Breast epithelium (tissue), 4 donors: ENCODE data around the gene GRIFIN. TPM values are rescaled to one million over a fixed set of nuclear protein-coding genes. Genes with fewer than 3 reads are reported as not detected.

Source experiments
- DNase-seq, 2 donors: peaks; one replicate each; pipeline ENCODE4 v3.0.0-alpha.2; 2019; ENCODE audit warnings: low spot score in 2 of 2
- H3K27ac ChIP-seq, 2 donors: fragments of 200-600 bp; sonication (generic) in 1 of 2; one replicate each; pipeline ENCODE4 v1.5.1; 2016 to 2019; ENCODE audit warnings: mild to moderate bottlenecking in 1 of 2
- H3K27me3 ChIP-seq, 2 donors: fragments of 200-600 bp; sonication (generic) in 1 of 2; one replicate each; pipeline versions ENCODE4 v1.5.1 to v1.6.0; 2017 to 2019; ENCODE audit warnings: control low read depth in 1 of 2, mild to moderate bottlenecking in 1 of 2
- H3K36me3 ChIP-seq: fragments of 200-600 bp; one replicate; pipeline ENCODE4 v1.5.1; 2019
- H3K4me1 ChIP-seq, 2 donors: fragments of 200-600 bp; sonication (generic); one replicate each; pipeline ENCODE4 v1.5.1; 2016 to 2019; ENCODE audit warnings: control low read depth in 1 of 2
- H3K4me3 ChIP-seq, 3 donors: fragments of 200-600 bp; sonication (generic); 1 replicate in 2 of 3; 2 replicates in 1 of 3; pipeline ENCODE4 v1.5.1; 2016 to 2019; ENCODE audit warnings: mild to moderate bottlenecking in 3 of 3, moderate library complexity in 2 of 3
- H3K9me3 ChIP-seq, 2 donors: fragments of 200-600 bp; sonication (generic) in 1 of 2; one replicate each; pipeline ENCODE4 v1.5.1; 2016 to 2019; ENCODE audit warnings: control low read depth in 1 of 2
- CTCF ChIP-seq, 3 donors: fragments of 450-650 bp; IDR thresholded peaks; one replicate each; pipeline ENCODE4 v1.5.1; 2016 to 2017; ENCODE audit warnings: antibody characterized with exemption in 3 of 3, mild to moderate bottlenecking in 3 of 3, moderate library complexity in 3 of 3
- POLR2A ChIP-seq: fragments of 450-650 bp; IDR thresholded peaks from one replicate; pipeline ENCODE4 v1.6.1; 2016; ENCODE audit warnings: antibody characterized with exemption, mild to moderate bottlenecking, moderate library complexity
- POLR2AphosphoS5 ChIP-seq, 3 donors: sonication (generic); formaldehyde crosslinking; IDR thresholded peaks; one replicate each; pipeline ENCODE4 v1.6.1; 2017; ENCODE audit warnings: antibody characterized with exemption in 3 of 3
- intact Hi-C: fragments of 100-400 bp; cut with DNase I; formaldehyde crosslinking; loops from one replicate; pipeline ENCODE4 v1.15.1; 2023; ENCODE audit warnings: low total_unique reads
- total RNA-seq, 3 donors: library from RNA; depleted of rRNA; stranded (reverse); fragments of >200 nt; gene quantifications; one replicate each; pipeline ENCODE4 v1.1.0, GENCODE V29; 2016

Gene GRIFIN
- total RNA-seq, 3 donors from 2014 or later, result not detected

- no peak for DNase-seq
- intact Hi-C loops, result no loop called here
Measured at GRCh38 chr7:2482725-2483451, 6.7 kb upstream of the GRIFIN start.

DNA sequence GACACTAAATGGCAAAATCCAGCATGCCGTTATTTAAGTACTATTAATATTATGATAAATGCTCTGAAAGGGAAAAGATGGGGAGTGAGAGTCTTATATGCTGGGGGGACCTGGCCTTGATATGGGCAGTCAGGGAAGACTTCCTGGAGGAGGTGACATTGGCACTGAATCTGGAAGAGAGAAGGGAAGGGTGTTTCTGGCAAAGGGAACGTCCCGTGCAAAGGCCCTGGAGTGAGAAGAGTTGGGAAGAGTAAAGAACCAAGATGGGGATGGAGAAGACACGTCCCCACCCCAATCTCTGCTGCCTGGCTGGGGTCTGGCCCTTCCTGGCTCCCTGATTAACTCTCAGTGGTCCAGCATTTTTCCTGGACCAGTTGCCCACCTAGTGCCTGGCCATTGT lies 5.0 kb upstream of the GRIFIN start:
- intact Hi-C loops, result no loop called here
- Histone ChIP-seq H3K4me1 (peaks cover 15 to 19% of the 10 kb centered on the region in 2 donors), H3K4me3 (no peak overlapping the region), H3K27me3 (no peaks in the 10 kb centered on the region), H3K36me3 (no peaks in the 10 kb centered on the region), H3K27ac (no peak overlapping the region), H3K9me3 (peaks cover 7 to 9% of the 10 kb centered on the region in 2 donors)
- no peak for DNase-seq
- TF ChIP-seq POLR2A, result no peak
- no peak for TF ChIP-seq POLR2AphosphoS5 (IDR thresholded peaks at IDR 0.05)
- TF ChIP-seq CTCF (IDR thresholded peaks at IDR 0.05), result no peak

More at GRCh38 chr7:2482725-2483451, 6.7 kb upstream of the GRIFIN start:
- Histone ChIP-seq H3K27me3 (no peaks in the 10 kb centered on the region), H3K4me1 (peaks cover 16 to 18% of the 10 kb centered on the region in 2 donors), H3K27ac (no peak overlapping the region), H3K9me3 (peaks cover 7 to 9% of the 10 kb centered on the region in 2 donors), H3K36me3 (no peaks in the 10 kb centered on the region), H3K4me3 (no peak overlapping the region)
- TF ChIP-seq POLR2AphosphoS5 (IDR thresholded peaks at IDR 0.05) (no peak), CTCF (IDR thresholded peaks at IDR 0.05) (no peak), POLR2A (no peak)

- peaks cover 7 to 9% of the 10 kb centered on the region in 2 donors for H3K9me3 ChIP-seq
- no peak for TF ChIP-seq POLR2AphosphoS5 (IDR thresholded peaks at IDR 0.05)
- no peak for TF ChIP-seq POLR2A
- TF ChIP-seq CTCF (IDR thresholded peaks at IDR 0.05), result no peak
- no peak for DNase-seq
- no peaks in the 10 kb centered on the region for H3K27me3 ChIP-seq
- H3K4me3 ChIP-seq, result peak overlapping the region in 1 of 3 donors; percentile 5
- no peak overlapping the region for H3K27ac ChIP-seq
- H3K36me3 ChIP-seq, result no peaks in the 10 kb centered on the region
- intact Hi-C loops, result no loop called here
- peaks cover 15 to 19% of the 10 kb centered on the region in 2 donors for H3K4me1 ChIP-seq
Measured at GRCh38 chr7:2480070-2480408, 3.8 kb upstream of the GRIFIN start.

GRCh38 chr7:2479276-2480069 lies 3.3 kb upstream of the GRIFIN start:
- H3K4me3 ChIP-seq, result peak overlapping the region in 1 of 3 donors; percentile 61
- no peak overlapping the region for H3K27ac ChIP-seq

More at GRCh38 chr7:2479276-2480069, 3.3 kb upstream of the GRIFIN start:
- Histone ChIP-seq H3K4me1 (peaks cover 15 to 19% of the 10 kb centered on the region in 2 donors), H3K9me3 (peaks cover 7 to 9% of the 10 kb centered on the region in 2 donors), H3K36me3 (no peaks in the 10 kb centered on the region), H3K27me3 (no peaks in the 10 kb centered on the region)
- intact Hi-C loops, result loop anchor here (10.0 kb wide), 1 partner anchor 205 kb away; the partner anchor contains the start of gene AMZ1
- TF ChIP-seq POLR2AphosphoS5 (IDR thresholded peaks at IDR 0.05), result no peak
- no peak for TF ChIP-seq CTCF (IDR thresholded peaks at IDR 0.05)
- TF ChIP-seq POLR2A, result no peak
- DNase-seq, result no peak
